Activated CD8-positive, alpha-beta memory T cell treated with anti-CD3 and anti-CD28 coated beads, Interleukin-2, amount 50 U/mL, for 48 hours (primary cell): ENCODE results near the gene PSMB11.
A peak's percentile ranks its signal among the peaks of the same experiment; 100 is the strongest.
"Not testable (repeated sequence)": the region's sequence is repeated elsewhere in the genome, so short reads cannot be mapped to it uniquely, and the experiment has no call there.

Source experiments
- DNase-seq: peaks from one replicate; pipeline ENCODE4 v3.0.0-alpha.2; 2020

PSMB11 gene

DNA sequence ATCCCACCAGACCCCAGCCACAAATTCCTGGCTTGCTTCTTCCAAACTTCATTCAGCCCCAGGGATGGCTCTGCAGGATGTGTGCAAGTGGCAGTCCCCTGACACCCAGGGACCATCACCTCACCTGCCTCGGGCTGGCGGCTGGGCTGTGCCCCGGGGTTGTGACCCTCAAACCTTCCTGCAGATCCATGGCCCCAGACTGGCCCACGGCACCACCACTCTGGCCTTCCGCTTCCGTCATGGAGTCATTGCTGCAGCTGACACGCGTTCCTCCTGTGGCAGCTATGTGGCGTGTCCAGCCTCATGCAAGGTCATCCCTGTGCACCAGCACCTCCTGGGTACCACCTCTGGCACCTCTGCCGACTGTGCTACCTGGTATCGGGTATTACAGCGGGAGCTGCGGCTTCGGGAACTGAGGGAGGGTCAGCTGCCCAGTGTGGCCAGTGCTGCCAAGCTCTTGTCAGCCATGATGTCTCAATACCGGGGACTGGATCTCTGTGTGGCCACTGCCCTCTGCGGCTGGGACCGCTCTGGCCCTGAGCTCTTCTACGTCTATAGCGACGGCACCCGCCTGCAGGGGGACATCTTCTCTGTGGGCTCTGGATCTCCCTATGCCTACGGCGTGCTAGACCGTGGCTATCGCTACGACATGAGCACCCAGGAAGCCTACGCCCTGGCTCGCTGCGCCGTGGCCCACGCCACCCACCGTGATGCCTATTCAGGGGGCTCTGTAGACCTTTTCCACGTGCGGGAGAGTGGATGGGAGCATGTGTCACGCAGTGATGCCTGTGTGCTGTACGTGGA lies at the start of gene PSMB11:
PSMB11 (plus strand) TSS at position 51 of the 804 bp plus-strand sequence; CDS start at position 65, 14 bp downstream.
- no peak for DNase-seq

GRCh38 chr14:22993517-22993916 lies 48.5 kb upstream of the PSMB11 start:
- no peak for DNase-seq

GRCh38 chr14:22994762-22995275 lies 47.2 kb upstream of the PSMB11 start:
- DNase-seq: no peak

GRCh38 chr14:22995889-22996625 lies 46.0 kb upstream of the PSMB11 start:
- no peak for DNase-seq

DNA sequence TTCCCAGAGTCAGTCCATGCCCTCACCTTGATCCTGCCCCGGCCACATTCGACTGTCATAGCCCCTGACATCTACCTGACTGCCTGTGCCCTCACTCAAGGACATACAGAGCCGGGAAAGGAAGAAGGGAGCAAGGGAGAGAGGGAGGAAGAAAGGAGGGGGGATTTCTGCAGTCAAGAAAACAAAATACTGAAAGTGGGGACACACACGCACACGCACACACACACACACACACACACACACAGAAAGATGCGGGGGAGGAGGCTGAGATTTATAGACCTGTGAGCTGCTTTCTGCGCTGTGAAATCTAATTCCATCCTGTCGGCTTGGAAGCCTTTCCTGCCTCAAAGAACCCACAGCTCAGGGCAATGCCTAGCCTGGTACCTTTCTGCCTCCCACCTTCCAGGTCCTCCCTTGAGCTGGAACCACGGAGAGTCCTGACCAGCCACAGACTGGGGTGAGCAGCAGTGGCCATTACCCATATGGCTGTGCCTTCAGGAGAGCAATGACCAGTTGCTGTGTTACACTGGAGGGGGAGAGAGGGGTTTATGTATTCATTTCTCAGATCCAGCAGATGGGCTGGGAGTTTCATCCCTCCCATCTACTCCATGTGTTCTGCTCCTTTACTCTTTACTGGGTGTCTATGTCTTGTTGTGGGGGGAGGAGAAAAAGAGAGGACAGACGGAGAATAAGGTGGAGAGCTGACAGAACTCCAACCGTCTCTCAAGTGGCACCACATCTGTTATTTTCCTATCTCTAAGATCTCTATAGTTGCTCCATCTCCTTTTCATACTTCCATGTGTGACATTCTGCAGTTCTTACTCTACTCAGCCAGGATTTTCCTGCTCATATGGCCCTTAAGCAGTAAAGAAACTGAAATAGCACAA lies 45.0 kb upstream of the PSMB11 start:
- no peak for DNase-seq

DNA sequence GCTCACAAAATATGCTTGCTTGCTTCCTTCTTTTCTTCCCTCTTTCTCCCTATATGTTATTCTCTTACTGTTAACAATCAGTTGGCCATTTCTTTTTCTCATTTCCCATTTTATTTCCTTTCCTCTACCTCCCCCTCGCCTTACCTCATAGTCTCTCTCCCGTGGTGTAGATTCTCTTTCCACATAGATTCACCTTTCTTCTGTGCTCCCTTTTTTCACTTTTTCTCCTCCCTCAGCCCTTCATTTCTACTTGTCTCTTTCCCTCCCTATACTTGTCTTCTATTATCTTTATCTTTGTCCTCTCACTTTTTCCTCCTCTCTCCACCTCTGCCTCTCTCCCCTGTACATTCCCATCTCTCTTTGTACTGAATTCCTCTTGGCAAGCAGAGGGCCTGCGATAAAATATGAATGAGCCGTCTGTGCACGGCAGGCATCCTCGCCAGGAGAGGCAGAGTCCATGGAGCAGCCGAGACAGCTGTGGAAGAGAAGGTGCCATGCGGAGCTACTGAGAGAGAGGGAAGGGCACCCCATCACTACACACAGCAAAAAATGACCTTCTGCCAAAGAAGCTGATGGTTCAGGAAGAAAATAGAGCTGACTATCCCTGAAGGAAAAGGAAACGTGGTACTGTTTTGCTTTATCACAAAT lies 44.2 kb upstream of the PSMB11 start:
- DNase-seq: no peak

DNA sequence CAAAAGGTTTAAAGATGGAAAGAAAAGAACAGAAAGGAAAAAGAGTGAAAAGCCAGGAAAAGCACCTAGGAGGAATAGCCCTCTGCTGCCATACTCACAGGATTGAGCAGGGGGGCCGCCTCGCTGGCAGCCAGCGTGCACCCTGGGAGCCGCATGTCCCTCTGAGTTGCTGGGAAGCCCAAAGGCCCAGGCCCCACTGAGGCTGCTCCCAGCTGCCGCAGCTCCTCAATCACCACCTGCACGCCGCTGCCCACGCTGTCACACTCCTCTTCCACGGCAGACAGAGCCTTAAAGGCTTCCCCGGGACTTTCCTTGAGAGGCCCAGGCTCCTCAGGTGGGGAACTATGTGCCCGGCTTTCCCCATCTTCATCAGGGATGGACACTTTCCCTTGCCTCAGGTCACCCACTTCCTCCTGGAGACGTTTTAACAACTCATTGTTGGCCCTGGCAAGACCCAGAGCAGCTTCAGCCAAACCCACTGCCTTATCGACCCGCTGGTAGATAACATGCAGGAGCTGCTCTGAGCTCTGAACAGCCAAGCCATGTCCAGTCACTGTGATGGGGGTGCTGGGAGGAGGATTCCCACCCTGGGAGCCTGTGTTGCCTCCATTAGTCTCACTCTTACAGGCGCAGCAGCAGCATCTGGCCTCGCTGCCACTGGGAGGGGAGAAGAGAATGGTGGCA lies 43.5 kb upstream of the PSMB11 start:
- DNase-seq: no peak

- no peak for DNase-seq
Measured at GRCh38 chr14:23000860-23001259, 41.2 kb upstream of the PSMB11 start.

DNA sequence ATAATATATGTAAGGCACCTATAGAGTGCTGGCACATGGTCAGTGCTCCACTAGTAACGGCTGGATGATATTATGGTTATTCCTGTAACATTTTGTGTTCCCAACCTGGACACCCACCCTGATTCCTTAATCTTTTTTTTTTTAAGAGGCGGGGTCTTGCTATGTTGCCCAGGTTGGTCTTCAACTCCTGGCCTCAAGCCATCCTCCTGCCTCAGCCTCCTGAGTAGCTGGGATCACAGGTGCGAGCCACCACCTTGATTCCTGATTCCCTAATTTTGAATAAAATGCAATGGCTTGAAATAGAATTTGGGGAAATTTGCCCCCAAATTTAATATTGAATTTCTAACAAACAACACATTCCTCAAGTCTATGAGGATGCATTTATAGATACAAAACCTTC lies 39.4 kb upstream of the PSMB11 start:
- DNase-seq: no peak

- not testable (repeated sequence) for DNase-seq
Measured at GRCh38 chr14:23004274-23004673, 37.7 kb upstream of the PSMB11 start.

DNA sequence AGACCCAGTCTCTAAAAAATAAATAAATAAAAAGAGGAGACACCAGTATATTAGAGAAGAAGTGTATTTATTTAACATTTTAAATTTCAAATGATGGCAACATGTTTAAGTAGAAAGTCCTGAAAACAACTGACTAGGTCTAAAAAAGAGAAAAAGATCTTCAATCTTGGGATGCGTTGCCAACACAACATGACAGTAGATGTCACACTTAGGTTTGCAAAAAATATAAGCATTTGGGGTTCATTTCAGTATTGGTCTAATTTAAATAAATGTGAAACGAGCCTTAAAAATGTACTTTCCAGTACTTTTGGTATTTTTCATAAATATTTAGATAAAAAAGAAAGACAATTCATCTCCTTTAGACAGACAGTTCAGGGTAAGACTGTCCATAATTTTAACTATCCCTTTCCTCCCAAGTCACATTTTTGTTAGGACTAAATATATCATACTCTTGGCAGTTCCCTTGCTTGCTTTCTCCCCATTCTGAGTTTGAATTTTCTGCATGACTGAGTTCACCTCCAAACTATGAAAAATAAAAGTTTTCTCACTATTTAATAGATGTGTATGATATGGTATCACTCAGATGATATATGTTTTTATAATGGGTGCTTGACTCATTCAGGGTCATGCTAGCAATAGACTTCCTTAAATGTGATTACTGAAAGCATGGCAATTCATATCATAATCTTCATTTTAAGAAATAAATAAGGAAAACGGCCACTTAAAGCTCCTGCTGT lies 36.4 kb upstream of the PSMB11 start:
- no peak for DNase-seq

DNA sequence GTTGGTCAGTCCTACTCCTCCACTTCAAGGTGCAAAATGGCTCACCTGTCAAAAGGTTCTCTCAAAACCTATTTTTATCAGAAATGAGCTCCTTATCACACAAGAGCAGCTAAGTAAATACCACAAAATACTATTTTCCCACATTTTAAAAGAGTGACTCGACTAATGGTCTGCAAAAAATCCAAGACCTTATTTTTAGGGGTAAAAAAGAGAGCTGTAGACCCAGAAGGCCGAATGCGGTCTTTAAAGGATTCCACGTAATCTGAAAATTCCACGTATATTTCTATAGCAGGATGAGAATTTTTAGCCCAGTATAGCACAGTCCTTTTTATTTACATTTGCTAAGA lies 35.9 kb upstream of the PSMB11 start:
- no peak for DNase-seq

GRCh38 chr14:23006544-23007419 lies 35.2 kb upstream of the PSMB11 start:
- DNase-seq: peak; percentile 95

- no peak for DNase-seq
Measured at GRCh38 chr14:23008831-23009230, 33.2 kb upstream of the PSMB11 start.

- DNase-seq: no peak
Measured at GRCh38 chr14:23009483-23009938, 32.5 kb upstream of the PSMB11 start.

- peak; percentile 89 for DNase-seq
Measured at GRCh38 chr14:23009939-23010726, 31.9 kb upstream of the PSMB11 start, which contains the start of gene C14orf93. C14orf93 (minus strand) TSS chr14:23010143; CDS start chr14:22999023, 11,120 bp downstream.

- DNase-seq: no peak
Measured at GRCh38 chr14:23013054-23013748, 28.8 kb upstream of the PSMB11 start.

GRCh38 chr14:23013749-23014054 lies 28.3 kb upstream of the PSMB11 start:
- not testable (repeated sequence) for DNase-seq

- no peak for DNase-seq
Measured at GRCh38 chr14:23015618-23016017, 26.4 kb upstream of the PSMB11 start.
